Measurements from ENCODE around the gene SUGP1. TPM values are rescaled to one million over a fixed set of nuclear protein-coding genes. Genes with fewer than 3 reads are reported as not detected.

SUGP1 gene
- total and polyA plus RNA-seq, 5 experiments from 2014 or later = 24.7 to 97.9 (median 42.2) TPM

- no peak for ATAC-seq
- H3K27ac Mint-ChIP-seq = no peak overlapping the region
- H3K4me1 Mint-ChIP-seq = peaks cover 0 to 3% (median 0%) of the 10 kb centered on the region in 4 donors
- peaks cover 0 to 2% (median 0%) of the 10 kb centered on the region in 5 donors for H3K27me3 Mint-ChIP-seq
- POLR2A ChIA-PET = no interaction called here
- H3K36me3 Mint-ChIP-seq = peaks cover 9 to 89% (median 64%) of the 10 kb centered on the region in 3 donors
- DNase-seq = no peak
- no peak overlapping the region for H3K4me3 Mint-ChIP-seq
- no peaks in the 10 kb centered on the region for H3K9me3 Mint-ChIP-seq
These were observed 40.5 kb downstream of the SUGP1 start for GRCh38 chr19:19279853-19280252.

- H3K36me3 Mint-ChIP-seq = peaks cover 3 to 85% (median 58%) of the 10 kb centered on the region in 3 donors
- H3K4me1 Mint-ChIP-seq = peaks cover 0 to 1% (median 1%) of the 10 kb centered on the region in 4 donors
- H3K27ac Mint-ChIP-seq = no peak overlapping the region
- H3K9me3 Mint-ChIP-seq = no peaks in the 10 kb centered on the region
- H3K27me3 Mint-ChIP-seq = peaks cover 0 to 7% (median under 1%) of the 10 kb centered on the region in 5 donors
- no peak for ATAC-seq
- no peak for DNase-seq
- H3K4me3 Mint-ChIP-seq = no peak overlapping the region
- POLR2A ChIA-PET = no interaction called here
These were observed 41.2 kb downstream of the SUGP1 start for GRCh38 chr19:19279062-19279612.

- H3K4me3 Mint-ChIP-seq = no peak overlapping the region
- ATAC-seq = no peak
- H3K36me3 Mint-ChIP-seq = peaks cover 0 to 82% (median 50%) of the 10 kb centered on the region in 3 donors
These were observed 42.0 kb downstream of the SUGP1 start for GRCh38 chr19:19278315-19278714.

GRCh38 chr19:19276851-19277250 is 43.5 kb downstream of the SUGP1 start:
- ATAC-seq = no peak
- no peak overlapping the region for H3K4me3 Mint-ChIP-seq
- H3K9me3 Mint-ChIP-seq = no peaks in the 10 kb centered on the region
- peaks cover 9 to 23% (median 15%) of the 10 kb centered on the region in 5 donors for H3K27me3 Mint-ChIP-seq
- H3K4me1 Mint-ChIP-seq = peaks cover 3 to 13% (median 8%) of the 10 kb centered on the region in 4 donors
- peaks cover 0 to 69% (median 46%) of the 10 kb centered on the region in 3 donors for H3K36me3 Mint-ChIP-seq
- no peak overlapping the region for H3K27ac Mint-ChIP-seq
- POLR2A ChIA-PET = no interaction called here
- no peak for DNase-seq

More at GRCh38 chr19:19278315-19278714, 42.0 kb downstream of the SUGP1 start:
- no peak overlapping the region for H3K27ac Mint-ChIP-seq
- DNase-seq = no peak
- H3K9me3 Mint-ChIP-seq = no peaks in the 10 kb centered on the region
- H3K4me1 Mint-ChIP-seq = peaks cover 3 to 10% (median 7%) of the 10 kb centered on the region in 4 donors
- POLR2A ChIA-PET = no interaction called here
- H3K27me3 Mint-ChIP-seq = peaks cover 6 to 15% (median 8%) of the 10 kb centered on the region in 5 donors

- Mint-ChIP-seq H3K36me3 (peaks cover 0 to 64% (median 41%) of the 10 kb centered on the region in 3 donors), H3K27me3 (peaks cover 9 to 25% (median 17%) of the 10 kb centered on the region in 5 donors), H3K4me3 (no peak overlapping the region), H3K9me3 (no peaks in the 10 kb centered on the region), H3K27ac (peak overlapping the region in 1 of 10 donors; percentile 41), H3K4me1 (peaks cover 3 to 13% (median 9%) of the 10 kb centered on the region in 4 donors)
- no peak for DNase-seq
- POLR2A ChIA-PET = no interaction called here
- no peak for ATAC-seq
These were observed 43.9 kb downstream of the SUGP1 start for GRCh38 chr19:19276386-19276785.

- no peak overlapping the region for H3K27ac Mint-ChIP-seq
- H3K4me3 Mint-ChIP-seq = no peak overlapping the region
- no peaks in the 10 kb centered on the region for H3K9me3 Mint-ChIP-seq
- peaks cover 0 to 50% (median 31%) of the 10 kb centered on the region in 3 donors for H3K36me3 Mint-ChIP-seq
- DNase-seq (no peak), ATAC-seq (no peak)
- peaks cover 9 to 27% (median 17%) of the 10 kb centered on the region in 5 donors for H3K27me3 Mint-ChIP-seq
- POLR2A ChIA-PET = no interaction called here
- peaks cover 3 to 13% (median 9%) of the 10 kb centered on the region in 4 donors for H3K4me1 Mint-ChIP-seq
These were observed 45.4 kb downstream of the SUGP1 start for GRCh38 chr19:19274716-19275565.

- Mint-ChIP-seq H3K4me1 (peaks cover 3 to 13% (median 9%) of the 10 kb centered on the region in 4 donors), H3K9me3 (no peaks in the 10 kb centered on the region), H3K36me3 (peaks cover 0 to 44% (median 27%) of the 10 kb centered on the region in 3 donors), H3K4me3 (no peak overlapping the region), H3K27me3 (peaks cover 9 to 27% (median 17%) of the 10 kb centered on the region in 5 donors), H3K27ac (no peak overlapping the region)
- POLR2A ChIA-PET = no interaction called here
- no peak for ATAC-seq
- no peak for DNase-seq
These were observed 46.2 kb downstream of the SUGP1 start for GRCh38 chr19:19274146-19274545.

GRCh38 chr19:19271828-19272599 is 48.3 kb downstream of the SUGP1 start:
- peaks cover 9 to 27% (median 17%) of the 10 kb centered on the region in 5 donors for H3K27me3 Mint-ChIP-seq
- POLR2A ChIA-PET = no interaction called here
- DNase-seq = no peak
- H3K4me1 Mint-ChIP-seq = peaks cover 3 to 13% (median 9%) of the 10 kb centered on the region in 4 donors
- no peak for ATAC-seq
- H3K4me3 Mint-ChIP-seq = peak overlapping the region in 6 of 10 donors; percentile 20 to 74 (median 45)
- no peaks in the 10 kb centered on the region for H3K9me3 Mint-ChIP-seq
- H3K36me3 Mint-ChIP-seq = peaks cover 0 to 25% (median 15%) of the 10 kb centered on the region in 3 donors
- H3K27ac Mint-ChIP-seq = no peak overlapping the region

GRCh38 chr19:19270749-19271571 is 49.3 kb downstream of the SUGP1 start:
- Mint-ChIP-seq H3K4me3 (peak overlapping the region in 1 of 10 donors; percentile 34), H3K9me3 (no peaks in the 10 kb centered on the region), H3K27me3 (peaks cover 9 to 27% (median 17%) of the 10 kb centered on the region in 5 donors), H3K36me3 (peaks cover 0 to 15% (median 7%) of the 10 kb centered on the region in 3 donors), H3K4me1 (peaks cover 3 to 13% (median 9%) of the 10 kb centered on the region in 4 donors), H3K27ac (no peak overlapping the region)
- POLR2A ChIA-PET = interaction anchor here (1.0 kb wide), 1 partner anchor 29 kb away, joined by 3 read pairs; no protein-coding TSS in a partner anchor
- DNase-seq = no peak
- no peak for ATAC-seq

- ATAC-seq (no peak), DNase-seq (no peak)
- POLR2A ChIA-PET = interaction anchor here (1.0 kb wide), 1 partner anchor 30 kb away, joined by 3 read pairs; no protein-coding TSS in a partner anchor
- Mint-ChIP-seq H3K36me3 (peaks cover 0 to 8% (median 2%) of the 10 kb centered on the region in 3 donors), H3K27me3 (peaks cover 9 to 25% (median 17%) of the 10 kb centered on the region in 5 donors), H3K9me3 (no peaks in the 10 kb centered on the region), H3K27ac (no peak overlapping the region), H3K4me1 (peaks cover 3 to 13% (median 10%) of the 10 kb centered on the region in 4 donors), H3K4me3 (no peak overlapping the region)
These were observed 50.2 kb downstream of the SUGP1 start for GRCh38 chr19:19269952-19270694.
